ENCODE data around the gene OR51E2. TPM values are rescaled to one million over a fixed set of nuclear protein-coding genes. Genes with fewer than 3 reads are reported as not detected.

Gene OR51E2
- total RNA-seq, 2 donors from 2014 or later = not detected

GRCh38 chr11:4636962-4637661 is 60.5 kb downstream of the OR51E2 start, which contains the start of gene OR51D1:
OR51D1 (plus strand) TSS chr11:4637477; CDS start chr11:4639791, 2,314 bp downstream.
- TF ChIP-seq CTCF (conservative IDR thresholded peaks at IDR 0.05) = peak; percentile 95
- Histone ChIP-seq H3K27ac (ENCODE audit: low read depth, low read length) (no peak within 1 kb of the TSS), H3K27me3 (ENCODE audit: control insufficient read depth, insufficient read depth, low read length, poor library complexity, severe bottlenecking) (peaks cover 34% of the 10 kb centered on the region), H3K4me1 (ENCODE audit: control insufficient read depth, insufficient read depth, low read length) (no peaks in the 10 kb centered on the region), H3K36me3 (ENCODE audit: control insufficient read depth, insufficient read depth, low read length) (no peaks in the 10 kb centered on the region), H3K9me3 (ENCODE audit: control insufficient read depth, low read length) (no peaks in the 10 kb centered on the region), H3K9ac (ENCODE audit: extremely low read depth, low read length, poor library complexity, severe bottlenecking) (no peak within 1 kb of the TSS), H3K4me3 (ENCODE audit: low read length) (no peak within 1 kb of the TSS)
- H3K27ac Mint-ChIP-seq = no peak within 1 kb of the TSS
- H3K4me1 Mint-ChIP-seq = no peaks in the 10 kb centered on the region
- DNase-seq = peak; percentile 94
- no peak within 1 kb of the TSS for H3K4me3 Mint-ChIP-seq
- H3K27me3 Mint-ChIP-seq (ENCODE audit: insufficient read depth) = peaks cover 6% of the 10 kb centered on the region
- H3K9me3 Mint-ChIP-seq = peaks cover 3% of the 10 kb centered on the region
- H3K36me3 Mint-ChIP-seq (ENCODE audit: low read depth) = no peaks in the 10 kb centered on the region
- 45 to 93% methylated on average over 4 to 21 of the region's 21 CpGs for WGBS, 2 experiments (ENCODE audit: insufficient coverage in 1 of 2, insufficient read length in 1 of 2)

- H3K4me1 ChIP-seq (ENCODE audit: control insufficient read depth, insufficient read depth, low read length) = no peaks in the 10 kb centered on the region
- H3K27ac ChIP-seq (ENCODE audit: low read depth, low read length) = no peak overlapping the region
- no peaks in the 10 kb centered on the region for H3K36me3 ChIP-seq (ENCODE audit: control insufficient read depth, insufficient read depth, low read length)
- no peak overlapping the region for H3K4me3 ChIP-seq (ENCODE audit: low read length)
- H3K27me3 ChIP-seq (ENCODE audit: control insufficient read depth, insufficient read depth, low read length, poor library complexity, severe bottlenecking) = peaks cover 34% of the 10 kb centered on the region
- H3K9me3 ChIP-seq (ENCODE audit: control insufficient read depth, low read length) = no peaks in the 10 kb centered on the region
- TF ChIP-seq CTCF (conservative IDR thresholded peaks at IDR 0.05) = no peak
- H3K9ac ChIP-seq (ENCODE audit: extremely low read depth, low read length, poor library complexity, severe bottlenecking) = no peak overlapping the region
- Mint-ChIP-seq H3K9me3 (peaks cover 11% of the 10 kb centered on the region), H3K4me1 (no peaks in the 10 kb centered on the region), H3K4me3 (no peak overlapping the region), H3K27me3 (ENCODE audit: insufficient read depth) (peaks cover 6% of the 10 kb centered on the region), H3K36me3 (ENCODE audit: low read depth) (no peaks in the 10 kb centered on the region), H3K27ac (no peak overlapping the region)
- no peak for DNase-seq
- WGBS, 2 experiments (ENCODE audit: insufficient coverage in 1 of 2, insufficient read length in 1 of 2) = 93 to 100% methylated on average over 2 of the region's 2 CpGs
Observed at GRCh38 chr11:4636136-4636535, 61.5 kb downstream of the OR51E2 start.

Other genes starting within 250 kb of the OR51E2 start
- not detected for gene OR52K2, start 248.6 kb downstream of the OR51E2 start, total RNA-seq
- not detected for gene OR52K1, start 215.2 kb downstream of the OR51E2 start, total RNA-seq
- not detected for gene OR52M1, start 152.7 kb downstream of the OR51E2 start, total RNA-seq
- not detected for gene OR52I2, start 116.1 kb downstream of the OR51E2 start, total RNA-seq
- gene OR52I1, start 103.8 kb downstream of the OR51E2 start, total RNA-seq = not detected
- gene TRIM68, start 89.6 kb downstream of the OR51E2 start, total RNA-seq = 10 to 100 TPM; 11.3 to 13.8 TPM
- gene OR51D1, start 60.4 kb downstream of the OR51E2 start, total RNA-seq = not detected
- gene OR51E1, start 53.9 kb downstream of the OR51E2 start, total RNA-seq = not detected
- gene MMP26, start 6.9 kb upstream of the OR51E2 start, total RNA-seq = not detected
- not detected for gene OR51F1, start 72.1 kb upstream of the OR51E2 start, total RNA-seq
- gene OR52R1, start 106.5 kb upstream of the OR51E2 start, total RNA-seq = not detected
- gene OR51F2, start 123.5 kb upstream of the OR51E2 start, total RNA-seq = not detected
- not detected for gene OR51S1, start 151.4 kb upstream of the OR51E2 start, total RNA-seq
- not detected for gene OR51T1, start 184.0 kb upstream of the OR51E2 start, total RNA-seq
- gene OR51A7, start 205.9 kb upstream of the OR51E2 start, total RNA-seq = not detected
- not detected for gene OR51G2, start 221.5 kb upstream of the OR51E2 start, total RNA-seq
- not detected for gene OR51G1, start 226.5 kb upstream of the OR51E2 start, total RNA-seq
- not detected for gene OR51A4, start 249.8 kb upstream of the OR51E2 start, total RNA-seq

Data from endodermal cell (in vitro differentiated cells).